Stimulated activated CD8-positive, alpha-beta memory T cell treated with anti-CD3 and anti-CD28 coated beads, Interleukin-7, amount 100 ng/mL, for 4 hours (primary cell): Measurements from ENCODE around the gene KIF6.

ENCODE experiments used
- DNase-seq, 2 donors: peaks; one replicate each; pipeline ENCODE4 v3.0.0-alpha.2; 2020; ENCODE audit warnings: low read depth in 2 of 2

KIF6 gene

DNA sequence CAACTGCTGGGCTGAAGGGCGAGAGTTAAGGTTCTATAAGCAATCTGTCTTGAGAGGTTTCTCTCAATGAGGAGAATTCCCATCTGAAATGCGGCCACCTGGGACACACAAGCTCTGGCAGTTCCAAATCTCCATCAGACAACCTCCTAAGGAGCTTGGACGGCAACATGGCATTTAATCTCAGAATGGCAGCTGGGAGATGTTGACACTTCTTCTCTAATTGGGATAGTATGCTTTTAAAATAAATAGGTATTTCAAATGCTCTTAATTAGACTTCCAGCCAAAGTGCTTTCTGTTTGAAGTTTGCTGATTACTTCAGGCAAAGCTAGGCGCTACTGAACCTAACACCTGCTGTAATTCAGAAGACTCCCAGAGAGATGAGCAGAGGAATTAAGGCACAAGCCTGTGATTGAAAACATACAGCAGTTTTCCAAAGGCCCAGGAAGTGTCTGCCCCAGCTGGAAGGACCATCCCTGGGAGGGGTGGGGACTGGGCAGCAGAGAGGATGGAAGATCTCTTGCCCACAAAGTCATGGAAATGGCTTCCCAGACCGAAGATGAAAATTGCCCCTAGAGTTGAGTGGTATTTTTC lies 343.6 kb downstream of the KIF6 start:
- no peak for DNase-seq

DNA sequence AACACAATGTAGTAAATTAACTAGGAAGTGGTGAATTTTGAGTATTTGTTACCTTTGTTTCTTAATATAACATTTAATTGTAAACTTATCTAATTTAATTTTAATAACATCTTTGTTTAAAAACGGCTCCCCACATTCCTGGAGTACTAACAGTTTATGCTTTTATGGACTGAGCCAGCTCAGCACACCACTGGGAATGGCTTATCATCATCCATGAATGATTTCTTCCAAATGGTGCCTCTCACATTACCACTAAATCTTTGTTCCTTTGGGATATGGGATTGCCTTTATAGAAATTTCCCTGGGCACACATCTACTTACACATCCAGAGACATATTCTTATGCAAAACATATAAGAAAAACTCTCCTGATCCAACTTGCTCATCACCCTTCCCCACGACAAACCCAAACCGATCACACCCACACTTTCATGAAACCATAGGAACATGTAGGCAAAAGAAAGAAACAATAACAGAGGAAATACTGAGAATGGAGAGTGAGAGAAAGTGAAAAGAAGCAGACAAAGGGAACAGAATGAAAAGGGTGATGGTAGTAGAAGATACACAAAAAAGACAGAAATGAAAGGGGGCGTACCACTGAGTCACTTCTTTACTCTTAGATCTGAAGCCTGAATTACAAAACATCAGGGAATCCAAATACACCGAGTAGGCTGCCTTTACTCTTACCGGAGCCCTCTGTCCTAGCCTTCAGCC lies 344.2 kb downstream of the KIF6 start:
- DNase-seq, result no peak

DNA sequence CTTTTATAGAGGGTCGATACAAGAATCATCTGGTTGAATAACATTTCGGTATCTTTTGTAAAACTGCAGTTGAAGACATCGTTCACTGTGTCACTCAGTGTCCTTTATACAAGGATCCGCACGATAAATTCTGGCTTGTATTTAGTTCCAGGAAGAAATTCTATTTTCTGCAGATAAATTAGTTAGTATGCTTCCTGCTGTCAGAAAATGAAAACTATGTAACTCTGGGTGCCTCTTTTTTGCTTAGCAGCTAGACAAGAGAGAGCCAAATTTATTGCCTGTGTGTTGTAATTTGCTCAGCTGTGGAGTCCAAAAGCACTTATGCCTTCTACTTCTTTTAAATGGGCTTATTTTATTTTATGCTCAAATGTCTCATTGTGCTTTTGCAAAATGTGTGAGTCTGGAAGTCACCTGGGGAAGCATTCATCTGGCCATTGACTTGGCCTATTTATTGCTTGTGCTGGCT lies 346.2 kb downstream of the KIF6 start:
- DNase-seq, result no peak

DNA sequence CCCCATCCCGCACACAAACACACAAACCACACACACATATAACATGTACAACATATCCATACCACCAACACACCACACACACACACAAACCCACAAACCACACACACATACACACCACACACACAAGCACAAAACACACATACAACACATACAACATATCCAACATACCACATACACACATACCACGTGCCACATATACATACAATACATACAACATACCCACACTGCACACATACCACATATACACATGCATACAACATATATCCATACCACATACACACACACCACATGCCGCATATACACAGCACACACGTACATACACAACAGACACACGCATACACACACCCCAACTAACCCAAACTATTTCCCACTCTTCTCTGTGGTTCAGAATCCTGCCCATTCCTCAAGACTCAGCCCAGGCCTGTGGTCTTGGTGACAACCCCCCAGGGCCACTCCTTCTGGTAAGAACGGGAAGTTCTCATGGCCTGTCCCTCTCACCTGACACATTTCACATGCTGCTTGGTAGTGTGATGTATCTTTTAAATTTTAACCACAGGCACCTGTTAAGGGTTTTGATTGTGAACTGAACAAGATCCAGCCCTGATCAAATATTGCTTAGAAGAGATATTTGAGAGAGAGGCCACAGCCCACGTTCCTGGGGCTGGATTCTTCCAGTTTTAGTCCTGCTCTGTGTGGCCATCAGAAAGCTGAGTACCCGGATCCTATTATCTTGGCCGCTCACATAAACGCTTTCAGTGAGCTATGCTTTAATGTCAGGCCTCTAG lies 346.8 kb downstream of the KIF6 start:
- DNase-seq, result no peak

DNA sequence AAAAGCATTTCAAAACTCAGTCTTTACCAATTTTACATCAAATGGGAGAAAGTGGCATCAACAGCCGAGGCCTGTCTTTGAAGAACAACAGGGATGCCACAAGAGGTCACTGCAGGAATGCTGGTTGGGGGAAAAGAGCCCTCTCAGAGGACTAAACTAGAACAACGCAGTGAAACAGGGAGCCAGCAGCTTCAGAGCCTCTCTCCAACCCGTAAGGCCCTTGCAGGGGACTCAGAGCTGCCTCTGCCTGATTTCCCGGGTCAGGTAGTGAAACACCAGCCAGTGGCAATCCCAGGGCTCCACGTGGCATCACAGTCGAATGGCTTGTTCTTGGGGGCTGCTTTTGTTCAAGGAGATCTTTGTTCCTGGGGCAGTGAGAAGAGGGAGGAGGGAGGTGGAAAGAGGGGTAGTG lies 347.7 kb downstream of the KIF6 start:
- no peak for DNase-seq

DNA sequence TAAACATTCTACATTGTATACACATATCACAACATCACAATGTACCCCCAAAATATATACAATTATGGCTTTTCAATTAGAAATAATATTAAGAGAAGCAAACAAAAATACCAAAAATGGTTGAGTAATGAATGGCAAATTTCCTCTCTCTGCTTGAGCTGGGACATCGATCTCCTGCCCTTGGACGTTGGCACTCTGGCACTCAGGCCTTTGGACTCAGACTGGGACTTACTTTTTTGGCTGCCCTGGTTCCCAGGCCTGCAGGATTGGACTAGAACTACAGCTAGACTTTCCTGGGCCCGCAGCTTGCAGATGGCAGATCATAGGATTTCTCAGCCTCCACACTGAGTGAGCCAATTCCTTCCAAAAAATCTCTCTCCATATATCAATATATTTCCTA lies 349.8 kb downstream of the KIF6 start:
- no peak for DNase-seq

DNA sequence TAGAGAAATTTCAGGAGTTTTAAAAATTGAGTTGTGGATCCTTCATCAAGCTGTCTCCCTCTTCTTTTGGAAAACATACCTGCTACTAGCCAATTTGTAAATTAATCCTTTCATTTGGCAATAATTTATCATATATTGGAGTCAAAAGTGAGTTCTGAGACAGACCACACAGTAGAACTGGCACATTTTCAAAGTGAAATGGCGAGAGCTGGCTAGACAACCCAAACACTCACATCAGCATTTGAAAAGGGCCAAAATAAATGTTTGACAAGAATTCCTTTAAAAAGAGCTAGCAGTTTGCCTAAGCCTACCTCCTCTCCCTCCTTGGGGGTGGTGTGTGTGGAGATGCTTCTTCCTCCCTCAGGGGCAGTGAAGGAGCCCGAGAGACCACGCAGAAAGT lies 354.8 kb downstream of the KIF6 start:
- DNase-seq, result no peak

DNA sequence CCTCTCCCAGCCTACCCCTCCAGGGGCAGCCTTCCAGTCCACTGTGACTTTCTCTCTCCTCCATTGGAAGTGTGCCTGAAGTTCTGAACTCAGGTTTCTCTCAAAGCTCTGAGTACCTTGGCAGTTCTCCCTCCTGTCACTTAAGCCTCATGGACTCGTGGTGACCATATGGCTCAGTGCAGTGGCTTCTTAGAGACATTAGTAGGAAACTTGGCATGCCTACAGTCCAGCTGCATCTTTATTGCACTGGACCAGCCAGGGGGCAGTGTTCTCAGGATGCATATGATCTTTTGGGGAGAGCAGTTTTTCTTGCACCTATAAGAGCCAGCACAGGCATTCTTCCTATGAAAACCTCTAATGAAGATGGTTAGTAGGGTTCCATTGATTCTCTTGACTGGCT lies 355.2 kb downstream of the KIF6 start:
- no peak for DNase-seq

DNA sequence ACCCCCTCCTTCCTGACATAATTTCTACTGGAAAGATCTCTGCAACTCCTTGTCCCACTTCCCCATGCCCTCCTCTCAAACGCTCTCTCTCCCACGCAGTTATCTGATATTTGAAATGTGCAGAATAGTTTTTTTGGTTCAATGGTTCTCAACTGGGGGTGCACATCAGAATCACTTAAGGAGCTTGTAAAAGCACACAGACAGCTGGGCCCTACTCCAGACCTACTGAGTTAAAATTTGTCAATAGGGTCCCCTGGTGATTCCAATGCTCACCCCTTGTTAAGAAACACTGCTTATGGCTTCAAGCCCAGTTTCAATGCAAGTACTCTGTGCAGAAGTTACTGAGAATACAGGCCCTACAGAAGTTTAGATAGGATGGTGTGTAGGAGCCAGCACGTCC lies 357.5 kb downstream of the KIF6 start:
- no peak for DNase-seq

DNA sequence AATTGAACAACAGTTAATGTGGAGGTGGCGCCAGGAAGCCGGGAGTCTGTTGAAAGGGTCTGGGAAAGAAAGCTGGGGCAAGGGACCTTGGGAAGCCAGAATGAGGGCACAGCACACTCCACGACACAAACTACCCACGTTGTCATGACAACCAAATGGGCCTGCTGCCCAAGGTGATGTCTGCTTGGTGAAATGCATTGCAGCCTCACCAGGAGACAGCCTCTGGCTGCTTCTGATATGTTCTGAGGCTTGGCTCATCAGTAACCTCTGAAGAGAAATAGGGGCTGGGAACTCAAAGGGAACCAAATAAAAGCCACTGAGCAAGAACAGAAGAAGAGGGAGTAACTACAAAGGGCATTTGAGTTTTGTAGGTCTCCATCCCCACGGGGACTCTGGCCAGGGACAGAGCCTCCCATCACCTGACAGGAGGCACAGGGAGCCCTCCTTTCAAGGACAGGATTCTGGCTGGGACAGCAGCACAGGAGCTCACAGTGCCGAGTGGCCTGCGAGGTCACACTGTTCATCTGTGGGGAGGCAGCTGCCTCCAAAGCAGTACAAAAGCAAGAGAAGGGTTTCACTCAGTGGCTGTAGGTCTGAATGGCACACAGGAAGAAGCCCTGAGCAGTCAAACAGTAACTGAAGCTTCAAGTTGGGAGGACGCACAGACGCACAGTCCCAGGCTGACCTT lies 358.1 kb downstream of the KIF6 start:
- DNase-seq, result no peak

DNA sequence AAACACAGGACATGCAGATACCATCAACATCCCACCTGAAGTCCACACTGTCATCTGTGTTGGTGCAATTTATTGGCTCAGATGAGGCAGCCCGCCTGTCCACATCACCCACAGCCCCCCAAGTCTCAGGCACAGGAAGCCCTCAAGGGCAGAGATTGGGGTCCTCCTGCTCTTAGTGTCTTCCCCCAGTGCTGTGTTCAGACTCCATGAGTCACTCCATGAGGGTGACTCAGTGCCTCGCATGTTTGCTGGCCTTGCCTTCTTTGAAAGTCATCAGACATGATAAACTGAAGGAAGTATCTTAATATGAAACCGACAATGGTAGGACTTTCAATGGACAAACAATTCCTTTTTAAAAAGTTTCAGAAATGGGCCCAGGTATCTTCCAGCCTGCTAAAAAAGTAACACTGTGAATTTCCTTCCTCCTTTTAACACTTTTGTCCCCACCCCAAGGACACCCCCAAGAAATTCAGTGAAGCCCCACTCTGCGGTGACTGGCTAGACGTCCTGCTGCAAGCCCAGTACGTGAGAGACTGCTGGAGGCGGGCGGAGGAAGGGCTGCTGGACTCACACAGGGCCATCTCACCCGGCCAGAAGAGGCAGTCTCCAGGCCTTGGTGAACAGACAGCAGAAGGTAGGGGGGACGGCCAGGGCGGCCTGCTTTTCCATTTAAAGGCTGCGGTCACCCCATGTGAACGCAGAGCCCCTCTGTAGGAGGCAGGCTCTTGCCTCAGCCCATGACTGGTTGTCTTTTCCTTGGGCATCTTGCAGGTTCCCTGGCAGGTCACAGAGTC lies 359.7 kb downstream of the KIF6 start:
- DNase-seq, result no peak

DNA sequence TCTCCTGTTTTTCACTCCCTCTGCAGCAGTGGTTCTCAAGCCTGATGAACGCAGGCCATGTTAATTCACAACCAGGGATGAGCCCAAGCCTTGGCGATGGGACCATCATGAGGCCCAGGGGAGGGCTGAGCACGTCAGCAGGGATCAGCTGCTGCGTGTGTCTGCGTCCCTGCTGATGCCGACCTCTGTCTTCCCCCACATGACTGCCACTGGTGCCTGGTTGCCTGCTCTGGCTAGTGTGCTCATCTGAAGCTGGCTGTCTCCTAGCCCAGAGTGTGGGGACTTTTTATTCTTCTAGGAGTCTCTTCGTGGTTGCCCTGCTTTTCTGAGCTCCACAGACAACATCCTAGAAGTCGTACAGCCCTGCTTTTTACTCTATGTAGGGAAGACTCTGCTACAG lies 361.9 kb downstream of the KIF6 start:
- DNase-seq, result no peak

DNA sequence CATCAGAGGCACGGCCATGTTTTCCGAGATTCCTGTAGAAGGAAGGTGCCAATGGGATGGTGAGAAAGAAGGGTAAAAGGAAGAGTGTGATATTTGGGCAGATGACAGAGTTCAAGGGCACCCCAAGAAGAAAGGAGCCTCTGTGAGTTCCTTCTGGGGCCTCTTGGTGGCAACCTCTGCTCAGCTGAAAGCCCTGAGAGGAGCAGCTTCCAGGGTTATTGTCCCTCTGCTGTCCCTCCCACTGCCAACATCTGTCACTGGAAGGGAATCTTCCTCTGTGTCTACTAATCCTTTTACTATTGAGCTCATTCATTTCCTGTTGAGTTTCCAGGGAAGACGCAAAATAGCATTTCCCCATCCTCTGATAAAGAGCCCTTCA lies 362.7 kb downstream of the KIF6 start:
- DNase-seq, result no peak

DNA sequence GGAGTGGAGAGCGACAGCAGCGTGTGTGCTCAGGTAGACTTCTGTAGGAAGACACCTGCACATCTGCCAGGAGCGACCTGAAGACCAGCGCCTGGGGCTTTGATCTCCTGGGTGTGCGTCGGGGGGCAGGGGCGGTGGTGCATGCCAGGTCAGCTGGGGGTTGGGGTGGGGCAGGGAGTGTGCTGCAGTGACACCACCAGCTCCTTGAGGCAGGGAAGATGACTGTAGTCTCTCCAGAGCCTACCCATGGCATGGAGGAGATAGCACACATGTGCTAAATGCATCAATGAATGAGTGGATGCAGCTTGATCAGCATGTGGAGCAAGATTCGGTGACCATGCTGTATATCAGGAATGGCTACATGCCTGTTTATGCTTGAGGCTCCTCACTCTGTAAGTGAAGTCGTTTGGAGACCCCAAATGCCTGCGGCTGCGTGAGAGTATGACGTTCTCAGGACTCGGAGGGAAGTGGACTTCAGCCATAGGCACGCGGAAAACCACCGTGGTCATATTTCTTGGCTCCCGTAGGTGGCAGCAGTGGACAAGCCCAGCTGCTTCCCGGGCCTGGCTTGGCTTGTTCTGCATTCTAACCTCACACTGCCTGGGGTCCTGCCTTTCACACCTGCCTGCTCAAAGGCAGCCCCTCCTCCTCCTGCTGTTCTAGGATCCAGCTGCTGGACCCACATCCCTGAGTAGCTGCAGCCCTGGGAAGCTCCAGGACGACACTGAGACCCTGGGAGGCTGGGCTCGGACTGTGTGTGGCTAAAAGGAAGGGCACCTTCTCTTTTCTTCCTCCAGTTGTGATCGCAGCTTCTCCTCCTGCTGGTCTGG lies 363.3 kb downstream of the KIF6 start:
- no peak for DNase-seq

DNA sequence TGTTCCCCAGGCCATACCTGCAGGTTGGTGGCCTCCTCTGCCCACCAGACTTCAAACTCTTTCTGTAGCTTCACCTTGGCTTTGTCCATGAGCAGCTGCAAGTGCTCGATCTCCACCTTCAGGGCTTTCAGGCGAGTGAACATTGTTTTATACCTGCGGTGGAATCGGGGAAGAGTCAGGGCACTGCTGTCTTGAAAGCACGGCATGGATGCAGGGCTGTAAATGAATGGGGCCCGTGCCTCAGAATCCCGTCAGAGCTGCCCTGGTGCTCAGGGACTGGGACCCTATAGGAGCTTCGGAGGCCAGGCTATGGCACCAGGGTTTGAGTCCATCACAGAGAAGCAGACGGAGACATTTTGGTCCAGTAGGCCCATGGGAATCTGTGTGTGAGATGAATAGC lies 364.8 kb downstream of the KIF6 start:
- DNase-seq, result no peak

DNA sequence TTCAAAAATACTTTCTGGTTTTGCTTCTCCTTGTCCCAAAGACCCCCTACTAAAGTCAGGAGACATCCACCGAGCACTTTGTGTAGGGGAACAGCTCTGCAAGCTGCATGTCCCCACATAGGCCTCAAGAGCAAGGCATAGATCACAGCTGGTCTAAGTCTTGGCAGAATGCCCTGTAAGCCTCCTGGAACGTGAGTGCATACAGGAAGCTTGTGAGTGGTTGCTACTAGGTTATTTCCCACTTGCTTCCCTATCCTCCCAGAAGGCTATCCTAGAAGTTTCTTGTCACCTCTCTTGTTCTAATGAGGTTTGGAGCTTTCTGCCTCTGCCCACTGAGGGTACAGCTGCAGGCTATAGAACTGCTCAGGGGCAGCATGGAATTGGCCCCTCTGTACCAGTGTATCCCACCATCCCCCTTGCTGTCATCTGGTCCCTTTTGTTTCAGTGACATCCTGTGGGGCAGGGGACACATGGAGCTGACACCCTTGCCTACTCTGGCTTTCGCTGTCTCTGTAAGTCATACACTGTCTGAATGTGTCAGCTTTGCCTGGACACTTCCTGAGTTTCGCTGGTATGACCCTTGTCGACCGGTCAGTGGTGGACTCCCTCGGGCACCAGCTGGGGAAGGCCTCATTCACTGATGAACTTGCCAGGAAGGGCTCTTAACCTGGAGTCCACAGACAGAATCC lies 367.1 kb downstream of the KIF6 start:
- DNase-seq, result no peak

DNA sequence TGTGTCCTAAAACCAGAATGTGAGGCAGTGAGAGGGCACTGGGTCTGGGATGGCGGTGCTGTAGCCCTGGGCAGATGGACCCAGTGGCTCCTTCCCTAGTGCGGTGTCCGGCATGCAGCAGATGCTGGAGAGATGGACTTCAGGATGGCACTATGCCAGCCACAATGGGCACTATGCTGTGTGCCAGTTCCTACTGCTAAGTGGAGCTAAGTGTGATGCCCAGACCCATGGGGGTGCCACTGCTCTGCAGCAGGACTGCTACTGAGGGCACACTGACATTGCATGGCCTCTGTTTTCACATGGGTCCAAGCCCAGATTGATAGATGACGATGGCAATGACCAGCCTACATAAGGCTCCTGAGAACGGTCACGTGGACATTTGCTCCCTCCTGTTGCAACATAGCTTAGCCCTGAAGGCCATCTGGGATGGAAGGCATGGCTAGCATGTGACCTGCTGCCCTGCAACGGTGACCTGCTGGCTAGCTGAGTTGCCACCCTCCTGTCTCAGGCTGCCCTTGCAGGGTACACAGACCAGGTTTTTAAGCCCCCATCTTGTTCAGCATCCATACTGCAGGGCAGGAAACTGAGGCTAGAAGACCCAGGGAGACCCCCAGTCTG lies 371.4 kb downstream of the KIF6 start:
- DNase-seq, result no peak

DNA sequence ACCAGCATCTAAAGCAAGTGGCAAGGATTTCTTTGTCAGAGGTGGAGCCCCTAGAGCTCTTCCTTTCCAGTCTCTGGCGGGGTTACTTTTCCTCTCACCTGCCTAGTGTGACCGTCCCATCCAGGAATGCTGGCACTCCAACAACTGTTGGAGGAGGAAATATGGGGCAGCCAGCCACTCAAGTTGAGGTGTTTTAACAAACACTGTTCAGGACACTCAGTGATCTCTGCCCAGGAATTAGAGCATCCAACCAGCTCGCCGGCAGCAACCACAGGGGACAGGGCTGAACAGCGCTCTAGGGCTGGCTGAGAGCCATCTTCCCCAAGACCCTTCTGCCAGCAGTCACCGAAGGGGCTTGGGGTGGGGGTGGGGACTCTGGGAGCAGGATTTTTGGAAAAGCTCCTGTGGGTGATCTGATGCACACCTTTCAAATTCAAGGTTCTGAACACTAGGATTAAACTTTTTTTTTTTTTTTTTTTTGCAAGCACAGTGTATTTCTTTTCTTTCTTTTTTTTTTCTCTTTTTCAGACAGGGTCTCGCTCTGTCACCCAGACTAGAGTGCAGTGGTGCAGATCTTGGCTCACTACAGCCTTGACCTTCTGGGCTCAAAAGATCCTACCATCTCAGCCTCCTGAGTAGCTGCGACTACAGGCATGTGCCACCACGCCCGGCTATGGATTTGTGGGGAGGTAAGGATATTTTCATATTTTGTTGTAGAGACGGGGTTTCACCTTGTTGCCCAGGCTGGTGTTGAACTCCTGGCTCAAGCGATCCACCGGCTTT lies 374.3 kb downstream of the KIF6 start:
- no peak for DNase-seq

DNA sequence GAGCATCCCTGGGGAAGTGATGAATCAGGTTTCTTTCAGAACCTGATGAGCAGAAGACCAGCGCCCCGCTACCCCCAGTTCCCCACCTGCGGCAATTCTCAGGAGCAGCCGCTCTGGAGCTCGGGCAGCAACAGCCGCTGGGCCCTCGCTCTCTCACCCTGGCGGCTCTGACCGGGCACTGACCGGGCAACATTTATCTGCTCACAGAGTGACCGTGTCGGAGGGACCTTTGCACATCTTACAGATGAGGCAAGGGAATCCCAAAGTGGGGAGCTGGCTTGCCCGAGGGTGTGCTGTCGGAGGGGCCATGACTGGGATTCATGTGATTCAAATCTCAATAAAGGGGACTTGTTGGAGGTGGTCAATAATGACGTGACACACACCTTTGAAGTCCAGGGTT lies 376.5 kb downstream of the KIF6 start:
- no peak for DNase-seq
